ENCODE results near the gene MTHFS.
"Not testable (repeated sequence)": the region's sequence is repeated elsewhere in the genome, so short reads cannot be mapped to it uniquely, and the experiment has no call there.

The MTHFS gene

DNA sequence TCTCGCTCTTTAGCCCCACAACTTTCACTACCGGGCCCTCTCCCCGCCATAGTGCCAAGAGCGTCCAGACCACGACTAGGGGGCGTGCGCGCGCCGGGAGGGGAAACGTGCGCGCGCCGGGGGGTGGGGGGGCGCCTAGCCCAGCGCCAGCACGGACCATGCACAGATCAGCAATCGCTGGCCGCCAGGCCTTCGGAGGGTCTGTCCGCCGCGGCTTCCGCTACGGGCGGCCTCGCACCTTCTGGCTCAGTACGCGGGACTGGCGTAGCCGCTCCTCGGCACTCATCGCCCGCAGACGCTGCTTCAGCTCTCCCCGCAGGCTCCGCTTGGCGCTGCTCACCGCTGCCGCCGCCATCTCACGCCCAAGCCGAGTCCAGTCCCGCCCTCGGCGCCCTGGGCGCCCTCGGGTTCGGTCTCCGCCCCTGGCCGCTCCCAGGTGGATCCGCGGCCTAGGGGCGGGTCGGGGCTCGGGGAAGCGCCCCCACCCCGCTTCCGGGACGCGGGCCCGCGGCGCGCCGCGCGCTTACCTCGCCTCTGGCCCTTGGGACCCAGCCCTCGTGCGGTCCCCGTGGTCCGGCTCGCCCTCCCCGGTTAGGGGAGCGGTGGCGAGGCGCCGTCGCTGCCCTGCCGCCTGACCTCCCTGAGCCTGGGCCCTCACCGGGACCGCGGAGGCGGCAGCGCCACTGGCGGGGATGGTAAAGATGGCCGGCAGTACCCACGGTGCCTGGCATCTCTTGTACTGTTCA, at the start of gene MTHFS:
MTHFS (minus strand) TSS at position 381 of the 746 bp plus-strand sequence; CDS start at position 355, 26 bp downstream.
- DNase-seq = peak; percentile 33

- DNase-seq = no peak
These were observed 47.8 kb upstream of the MTHFS start for GRCh38 chr15:79944622-79945021.

DNA sequence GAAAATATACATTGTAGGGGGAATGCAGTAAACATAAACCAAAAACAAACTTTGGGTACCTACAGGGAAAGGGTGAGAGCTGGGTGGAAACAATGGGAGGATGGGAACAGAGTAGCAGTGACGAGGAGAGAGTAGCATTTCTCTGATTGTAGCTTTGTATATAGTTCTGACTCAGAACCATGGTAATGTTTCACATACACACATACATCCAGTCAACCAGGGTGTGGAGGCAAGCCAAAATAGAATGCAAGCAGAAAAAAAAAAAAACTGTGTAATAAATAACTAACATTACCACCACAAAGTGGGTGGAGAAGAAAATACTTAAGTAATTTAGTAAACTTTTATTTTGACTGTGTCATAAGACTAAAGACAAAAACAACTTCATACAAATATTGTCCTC, 47.0 kb upstream of the MTHFS start:
- DNase-seq = no peak

GRCh38 chr15:79942741-79943481, 46.1 kb upstream of the MTHFS start:
- DNase-seq = no peak

DNA sequence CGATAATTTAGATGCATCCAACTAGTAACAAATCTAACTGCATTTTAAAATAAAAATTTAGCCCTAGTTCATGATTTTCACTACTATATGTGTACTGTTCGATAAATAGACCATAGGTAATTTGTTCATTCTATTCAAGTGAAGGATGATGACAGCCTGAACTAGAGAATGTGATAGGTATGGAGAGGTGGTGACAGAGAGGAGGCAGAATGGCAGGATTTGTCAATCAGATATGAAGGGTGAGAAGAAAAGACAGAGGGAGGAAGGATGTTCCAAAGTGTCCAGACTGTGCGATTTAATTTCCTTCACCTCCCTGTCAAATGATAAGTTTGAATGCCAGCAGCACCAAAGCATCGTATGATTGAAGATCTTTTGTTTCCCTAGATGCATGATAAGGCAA, 42.6 kb upstream of the MTHFS start:
- DNase-seq = no peak

DNA sequence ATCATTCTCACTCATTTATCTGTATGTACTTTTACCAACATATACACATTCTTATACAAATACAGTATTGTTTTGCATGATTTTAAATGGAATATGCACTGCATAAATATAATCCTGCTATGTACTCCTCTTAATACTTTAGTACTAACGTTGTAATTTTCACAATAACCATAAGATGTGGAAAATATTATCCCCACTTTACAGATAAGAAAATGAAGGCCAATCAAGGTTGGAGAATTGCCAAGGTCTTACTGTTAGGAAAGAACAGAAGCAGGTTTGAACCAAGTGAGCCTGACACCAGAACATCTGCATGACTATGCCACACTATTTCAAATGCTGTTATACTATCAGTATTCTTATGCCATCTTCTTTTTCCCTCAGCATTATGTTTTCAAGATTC, 41.3 kb upstream of the MTHFS start:
- no peak for DNase-seq

- DNase-seq = not testable (repeated sequence)
These were observed 38.9 kb upstream of the MTHFS start for GRCh38 chr15:79935556-79936201.

DNA sequence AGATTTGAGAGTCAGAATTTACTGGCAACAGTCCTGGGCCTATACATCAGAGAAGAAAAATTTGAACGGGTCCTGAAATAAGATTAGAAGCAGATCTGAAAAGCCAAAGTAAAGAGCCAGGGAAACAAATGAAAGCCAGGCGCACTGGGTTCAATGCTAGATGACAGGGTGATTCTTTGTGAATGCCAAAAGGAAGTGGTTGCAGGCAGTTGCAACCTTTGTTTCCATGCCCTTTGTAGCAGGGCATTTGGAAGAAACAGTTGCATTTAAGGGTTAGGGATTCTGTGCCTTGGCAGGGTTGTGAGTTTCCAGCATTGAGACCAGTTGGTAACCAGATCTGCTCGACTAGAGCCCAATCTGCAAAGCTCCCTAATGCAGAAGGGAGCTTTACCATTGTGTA, 36.4 kb upstream of the MTHFS start:
- no peak for DNase-seq

GRCh38 chr15:79932447-79932846, 35.6 kb upstream of the MTHFS start:
- DNase-seq = no peak

- no peak for DNase-seq
These were observed 33.7 kb upstream of the MTHFS start for GRCh38 chr15:79930516-79930915.

DNA sequence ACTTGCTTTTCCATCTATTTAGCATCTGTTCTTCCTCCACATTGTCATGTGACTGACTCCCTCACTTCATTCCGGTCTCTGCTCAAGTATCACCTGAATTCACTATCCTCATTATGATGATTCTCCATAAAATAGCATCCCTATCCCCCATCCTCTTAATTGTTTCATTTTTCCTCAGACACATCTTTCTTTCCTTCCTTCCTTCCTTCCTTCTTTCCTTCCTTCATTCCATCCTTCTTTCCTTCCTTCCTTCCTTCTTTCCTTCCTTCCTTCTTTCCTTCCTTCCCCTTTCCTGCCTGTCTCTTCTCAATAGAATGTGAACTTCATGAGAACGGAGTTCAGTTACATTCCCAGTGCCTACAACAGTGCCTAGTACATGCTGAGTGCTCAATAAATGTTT, 32.6 kb upstream of the MTHFS start:
- no peak for DNase-seq

DNA sequence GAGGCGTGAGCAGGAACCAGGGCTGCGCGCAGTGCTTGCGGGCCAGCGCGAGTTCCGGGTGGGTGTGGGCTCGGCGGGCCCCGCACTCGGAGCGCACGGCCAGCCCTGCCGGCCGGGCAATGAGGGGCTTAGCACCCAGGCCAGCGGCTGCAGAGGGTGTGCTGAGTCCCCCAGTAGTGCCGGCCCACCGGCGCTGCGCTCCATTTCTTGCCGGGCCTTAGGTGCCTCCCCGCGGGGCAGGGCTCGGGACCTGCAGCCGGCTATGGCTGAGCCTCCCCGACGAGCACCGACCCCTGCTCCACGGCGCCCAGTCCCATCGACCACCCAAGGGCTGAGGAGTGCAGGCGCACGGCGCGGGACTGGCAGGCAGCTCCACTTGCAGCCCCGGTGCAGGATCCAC, 29.3 kb upstream of the MTHFS start:
- not testable (repeated sequence) for DNase-seq

GRCh38 chr15:79924379-79924778, 27.6 kb upstream of the MTHFS start:
- DNase-seq = no peak

DNA sequence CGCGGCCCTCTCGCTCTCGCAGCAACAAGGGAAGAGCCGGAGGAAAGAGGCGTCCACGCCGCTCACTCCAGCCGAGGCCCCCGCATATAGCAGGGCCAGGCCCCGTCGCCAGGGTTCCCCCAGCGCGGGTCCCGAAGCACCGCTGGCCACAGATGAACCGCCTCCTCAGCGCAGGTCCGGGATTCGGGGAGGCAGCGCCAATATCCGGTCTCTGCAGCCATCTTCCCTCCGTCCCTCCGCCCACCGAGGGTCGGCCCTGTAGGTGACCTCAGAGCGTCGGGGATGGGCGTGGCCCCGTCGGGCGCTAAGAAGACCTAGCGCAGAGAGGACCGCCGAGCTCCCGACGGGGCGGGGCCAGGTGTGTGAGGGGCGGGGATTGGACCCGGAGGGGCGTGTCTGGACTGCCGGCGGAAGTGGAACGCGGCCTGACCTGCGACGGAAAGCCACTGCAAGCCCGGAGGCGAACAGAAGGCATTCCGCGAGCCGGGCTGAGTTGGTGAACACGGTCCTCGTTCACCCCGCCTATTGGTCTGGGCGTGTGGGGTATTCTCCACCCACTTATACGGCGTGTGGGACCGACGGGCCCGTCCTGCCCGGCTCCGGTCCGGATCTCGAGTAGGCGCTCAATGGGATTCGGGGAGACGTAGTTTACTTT, 26.8 kb upstream of the MTHFS start:
- DNase-seq = peak; percentile 93

GRCh38 chr15:79923079-79923514, 26.3 kb upstream of the MTHFS start:
- DNase-seq = no peak

GRCh38 chr15:79922512-79923078, 25.8 kb upstream of the MTHFS start:
- no peak for DNase-seq

GRCh38 chr15:79919749-79920511, 23.1 kb upstream of the MTHFS start:
- no peak for DNase-seq

GRCh38 chr15:79919090-79919748, 22.4 kb upstream of the MTHFS start:
- no peak for DNase-seq

GRCh38 chr15:79918278-79918677, 21.5 kb upstream of the MTHFS start:
- no peak for DNase-seq

DNA sequence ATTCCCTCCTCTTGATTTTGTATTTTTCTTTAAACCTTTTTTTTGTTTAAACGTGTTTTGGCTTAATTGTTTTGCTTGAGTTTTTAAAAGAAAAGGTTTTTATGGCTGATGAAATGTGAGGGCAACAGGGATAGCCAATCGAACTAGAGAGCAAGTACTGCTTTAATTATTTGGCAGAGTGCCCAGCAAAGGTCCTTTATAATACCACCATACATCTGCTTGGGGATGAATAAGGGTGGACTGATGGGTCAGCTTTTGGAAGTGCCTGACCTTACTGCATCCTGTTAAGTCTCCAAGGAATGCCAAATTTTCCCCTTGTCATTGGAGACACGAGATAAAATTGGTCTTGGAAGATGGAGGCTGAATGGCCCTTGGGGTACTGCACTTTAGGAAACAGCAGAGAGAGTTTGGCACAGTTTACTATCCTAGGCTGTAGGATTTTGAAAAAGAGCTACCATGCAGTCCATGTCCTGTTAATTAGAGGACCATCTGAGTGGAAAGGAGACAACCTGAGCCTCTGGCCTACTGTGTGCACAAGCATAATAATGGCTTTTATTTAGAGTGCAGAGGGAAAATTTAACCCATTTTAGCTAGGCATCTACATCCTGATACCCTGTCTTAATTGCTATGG, 19.8 kb upstream of the MTHFS start:
- no peak for DNase-seq

Data from GF-D8 (cell line).